HG03457 (cell line): ENCODE measurements around the gene FOXD3.
"Not testable (repeated sequence)": the region's sequence is repeated elsewhere in the genome, so short reads cannot be mapped to it uniquely, and the experiment has no call there.

Experiments used
- ATAC-seq: cut with Tn5 transposase; IDR thresholded peaks from one replicate; pipeline ENCODE4 v1.9.1; 2021; ENCODE audit warnings: moderate number of reproducible peaks; ENCODE audit not compliant: unreplicated experiment

The FOXD3 gene

DNA sequence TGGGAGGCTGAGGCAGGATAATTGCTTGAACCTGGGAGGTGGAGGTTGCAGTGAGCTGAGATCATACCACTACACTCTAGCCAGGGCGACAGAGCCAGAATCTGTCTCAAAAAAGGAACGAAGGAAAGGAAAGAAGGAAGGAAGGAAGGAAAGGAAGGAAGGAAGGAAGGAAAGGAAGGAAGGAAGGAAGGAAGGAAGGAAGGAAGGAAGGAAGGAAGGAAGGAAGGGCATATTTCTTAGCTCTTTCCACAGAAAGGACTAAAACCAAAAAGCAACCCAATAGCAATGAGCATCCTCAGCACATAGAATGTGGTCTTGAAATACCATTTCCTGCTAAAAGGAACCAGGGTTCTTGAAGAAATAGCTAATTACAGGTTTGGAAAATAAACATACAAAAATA, 33.9 kb downstream of the FOXD3 start:
- ATAC-seq, result not testable (repeated sequence)

DNA sequence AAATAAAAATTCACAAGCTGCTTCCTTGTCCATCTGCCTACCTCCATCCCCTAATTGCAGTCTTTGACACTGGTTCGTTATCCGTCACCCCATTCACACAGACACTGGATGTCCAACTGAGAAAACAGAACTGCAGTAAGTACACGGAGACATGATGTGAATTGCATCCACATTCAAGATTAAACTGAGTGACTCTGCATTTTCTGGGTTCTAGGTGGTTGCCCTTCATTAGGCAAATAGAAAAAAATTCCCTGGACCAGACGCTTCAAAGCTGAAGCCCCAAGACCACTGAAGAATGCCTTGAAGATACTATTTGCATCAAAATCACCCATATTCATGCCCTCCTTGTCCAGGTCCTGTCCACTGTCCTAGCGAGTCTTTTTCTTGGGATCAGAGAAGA, 37.2 kb downstream of the FOXD3 start:
- ATAC-seq, result no peak

DNA sequence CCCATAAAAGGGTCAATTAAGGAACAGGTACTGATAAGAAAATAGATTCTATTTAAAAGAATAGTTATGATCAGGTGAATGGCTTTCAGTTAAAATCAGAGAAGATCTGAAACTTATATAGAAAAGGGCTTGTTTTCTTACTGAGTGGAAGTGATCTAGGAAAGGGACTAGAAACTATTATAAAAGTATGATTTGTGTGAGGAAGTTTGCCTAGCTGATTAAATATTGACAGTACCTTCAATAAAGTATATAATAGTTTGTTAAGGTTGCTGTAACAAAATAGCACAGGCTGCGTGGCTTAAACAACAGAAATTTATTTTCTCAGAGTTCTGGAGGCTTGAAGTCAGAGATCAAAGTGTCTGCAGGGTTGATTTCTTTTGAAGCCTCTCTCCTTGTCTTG, 39.7 kb downstream of the FOXD3 start:
- ATAC-seq, result no peak

DNA sequence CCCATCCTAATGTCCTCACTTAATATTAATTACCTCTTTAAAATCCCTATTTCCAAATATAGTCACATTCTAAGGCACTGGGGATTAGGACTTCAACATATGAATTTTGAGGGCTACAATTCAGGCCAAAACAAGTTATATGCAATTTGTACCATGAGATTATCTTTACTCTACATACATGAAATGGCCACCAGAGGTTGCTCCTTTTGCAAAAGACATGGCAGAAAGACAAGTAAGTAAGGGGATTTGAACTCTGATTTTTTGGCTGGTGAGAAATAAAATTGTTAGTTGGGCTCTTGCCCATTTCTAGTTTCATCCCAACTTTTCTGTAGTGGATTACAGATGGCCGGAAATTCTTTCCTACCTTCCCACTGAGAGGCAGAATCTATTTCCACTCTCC, 40.2 kb downstream of the FOXD3 start:
- no peak for ATAC-seq

DNA sequence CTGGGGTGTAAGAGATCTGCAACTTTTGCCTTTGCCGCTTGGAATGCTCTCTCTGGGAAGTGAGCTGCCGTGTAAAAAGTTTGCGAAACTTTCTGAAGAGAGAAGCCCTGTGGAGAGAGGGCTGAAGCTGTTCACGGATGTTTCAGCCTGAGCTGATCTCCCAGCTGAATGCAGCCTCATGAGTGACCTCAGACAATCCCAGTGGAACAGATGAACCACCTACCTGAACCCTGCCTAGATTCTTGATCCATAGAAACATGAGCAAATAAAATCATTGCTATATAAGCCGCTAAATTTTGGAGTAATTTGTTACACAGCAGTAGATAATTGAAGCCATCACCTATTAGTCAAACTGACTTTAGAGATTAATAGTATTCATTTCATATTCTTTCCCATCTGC, 40.6 kb downstream of the FOXD3 start:
- no peak for ATAC-seq

DNA sequence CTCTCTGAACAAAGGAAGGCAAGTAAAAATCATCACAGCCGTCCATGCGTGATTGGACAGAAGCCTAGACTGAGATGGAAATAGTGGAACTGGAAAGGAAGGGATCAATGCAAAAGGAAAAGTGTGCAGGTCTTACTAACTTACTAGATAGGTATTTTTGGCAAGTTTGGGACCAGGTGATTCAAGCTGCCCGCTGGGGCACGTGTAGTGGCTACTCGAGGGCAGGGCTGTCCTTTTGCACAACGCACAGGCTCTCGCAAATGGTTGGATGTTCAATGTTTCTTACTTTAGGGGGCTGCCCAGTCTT, 44.5 kb downstream of the FOXD3 start:
- ATAC-seq, result no peak

DNA sequence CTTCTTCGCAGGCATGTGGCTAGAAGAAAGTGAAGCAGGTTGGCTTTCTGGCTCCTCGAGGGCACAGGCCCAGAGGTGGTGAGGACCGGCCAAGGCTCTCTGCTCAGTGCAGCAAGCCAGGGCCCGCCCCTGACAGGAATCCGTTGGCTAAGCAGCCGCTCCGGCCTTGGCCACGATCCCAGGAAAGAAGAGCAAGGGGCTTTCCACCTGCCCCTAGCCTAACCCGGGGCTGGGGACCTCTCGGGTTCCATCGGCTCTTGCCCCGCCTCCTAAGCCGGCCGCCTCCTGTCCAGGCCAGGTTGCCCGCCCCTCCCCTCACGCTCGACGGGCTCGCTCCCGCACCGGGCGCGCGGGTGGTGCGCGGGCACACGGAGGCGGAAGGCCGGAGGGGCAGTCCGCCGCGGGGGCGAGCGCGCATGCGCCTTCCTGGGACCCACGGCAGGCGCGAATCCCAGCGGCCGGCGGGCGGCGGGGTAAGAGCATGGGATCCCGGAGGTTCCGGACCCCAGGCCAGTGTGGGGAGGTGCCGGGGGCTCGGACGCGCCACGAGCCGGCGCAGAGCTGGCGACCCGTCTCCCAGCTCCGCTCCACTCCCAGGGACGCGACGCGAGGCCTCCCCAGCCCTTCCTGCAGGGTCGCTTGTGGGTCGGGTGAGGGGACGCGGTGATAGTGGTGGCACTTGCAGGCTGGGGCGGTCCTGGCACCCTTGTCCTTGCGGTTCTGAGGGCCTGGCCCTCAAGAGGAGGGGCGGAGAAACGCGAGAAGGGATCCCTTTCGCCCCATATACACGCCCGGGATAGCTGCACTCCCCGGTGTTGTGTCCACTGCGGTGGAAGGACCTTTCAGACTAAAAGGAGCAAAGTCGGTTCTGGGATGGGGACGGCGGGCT, 45.1 kb downstream of the FOXD3 start, which contains the start of gene ALG6:
Gene ALG6, plus strand, starts transcription at position 413 of the 889 bp plus-strand sequence. CDS start 3,351 bp downstream, outside the sequence.
- peak; percentile 92 for ATAC-seq

DNA sequence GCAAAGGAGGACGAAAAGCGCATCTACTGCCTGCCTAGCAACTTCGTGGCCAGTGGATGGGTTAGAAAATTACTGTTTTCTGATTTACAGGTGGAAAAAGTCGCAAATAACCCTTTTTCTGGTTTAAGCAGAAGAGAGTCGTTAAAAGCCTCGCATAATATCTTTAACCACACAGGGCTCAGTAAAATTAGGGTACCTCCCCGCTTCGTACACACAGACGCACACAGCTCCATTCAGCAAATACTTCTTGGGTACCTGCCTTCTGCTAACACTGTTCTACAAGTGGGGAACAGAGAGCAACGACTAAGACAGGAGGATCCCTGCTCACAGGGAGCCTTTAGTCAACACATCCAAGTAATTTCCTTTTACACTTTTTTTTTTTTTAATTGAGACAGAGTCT, 45.8 kb downstream of the FOXD3 start:
- no peak for ATAC-seq
